NCI-H524 (cell line): ENCODE data around the gene KLHL7.
"Not testable (repeated sequence)": the region's sequence is repeated elsewhere in the genome, so short reads cannot be mapped to it uniquely, and the experiment has no call there.

Experiments
- DNase-seq, 2 experiments: peaks; one replicate each; lab custom pipeline; 2025; lab: John Stamatoyannopoulos, UW

Gene KLHL7

GRCh38 chr7:23181684-23182553, 76.3 kb downstream of the KLHL7 start, which contains the start of gene NUP42:
Gene NUP42 (plus strand): TSS chr7:23182048. CDS start chr7:23182086, 38 bp downstream.
- peak; percentile 95 to 98 for DNase-seq

GRCh38 chr7:23183279-23184012, 77.9 kb downstream of the KLHL7 start:
- DNase-seq = no peak

- no peak for DNase-seq
Observed at GRCh38 chr7:23184291-23184690, 78.7 kb downstream of the KLHL7 start.

GRCh38 chr7:23184709-23185359, 79.2 kb downstream of the KLHL7 start:
- peak in 1 of 2 experiments; percentile 51 for DNase-seq

GRCh38 chr7:23185980-23186379, 80.4 kb downstream of the KLHL7 start:
- no peak for DNase-seq

- no peak for DNase-seq
Observed at GRCh38 chr7:23191022-23191421, 85.4 kb downstream of the KLHL7 start.

- DNase-seq = not testable (repeated sequence)
Observed at GRCh38 chr7:23193650-23194227, 88.2 kb downstream of the KLHL7 start.

- DNase-seq = no peak
Observed at GRCh38 chr7:23196306-23196705, 90.7 kb downstream of the KLHL7 start.

- not testable (repeated sequence) for DNase-seq
Observed at GRCh38 chr7:23197745-23198144, 92.2 kb downstream of the KLHL7 start.

GRCh38 chr7:23200331-23200730, 94.7 kb downstream of the KLHL7 start:
- DNase-seq = no peak

- DNase-seq = no peak
Observed at GRCh38 chr7:23204241-23204640, 98.7 kb downstream of the KLHL7 start.

- DNase-seq = no peak
Observed at GRCh38 chr7:23205577-23205908, 100.0 kb downstream of the KLHL7 start.

GRCh38 chr7:23205909-23206767, 100.6 kb downstream of the KLHL7 start:
- DNase-seq = no peak

GRCh38 chr7:23207021-23207420, 101.4 kb downstream of the KLHL7 start:
- no peak for DNase-seq

GRCh38 chr7:23207884-23208283, 102.3 kb downstream of the KLHL7 start:
- no peak for DNase-seq

- no peak for DNase-seq
Observed at GRCh38 chr7:23208316-23208715, 102.7 kb downstream of the KLHL7 start.

GRCh38 chr7:23210506-23210905, 104.9 kb downstream of the KLHL7 start:
- no peak for DNase-seq

- DNase-seq = no peak
Observed at GRCh38 chr7:23211589-23211988, 106.0 kb downstream of the KLHL7 start.

- DNase-seq = no peak
Observed at GRCh38 chr7:23212395-23212794, 106.8 kb downstream of the KLHL7 start.

GRCh38 chr7:23212841-23213240, 107.3 kb downstream of the KLHL7 start:
- no peak for DNase-seq

- no peak for DNase-seq
Observed at GRCh38 chr7:23213755-23214154, 108.2 kb downstream of the KLHL7 start.
